HG02588 (cell line): ENCODE measurements around the gene NPHP4.

Experiments used
- ATAC-seq: cut with Tn5 transposase; IDR thresholded peaks from one replicate; pipeline ENCODE4 v1.9.1; 2021; ENCODE audit warnings: mild to moderate bottlenecking, moderate library complexity; ENCODE audit not compliant: unreplicated experiment

Gene NPHP4

GRCh38 chr1:5883129-5884048, 108.8 kb downstream of the NPHP4 start:
- ATAC-seq: no peak

GRCh38 chr1:5882367-5883128, 109.7 kb downstream of the NPHP4 start:
- ATAC-seq: no peak

GRCh38 chr1:5881526-5882222, 110.6 kb downstream of the NPHP4 start:
- no peak for ATAC-seq

GRCh38 chr1:5880630-5881405, 111.4 kb downstream of the NPHP4 start:
- ATAC-seq: no peak

GRCh38 chr1:5879421-5879820, 112.8 kb downstream of the NPHP4 start:
- no peak for ATAC-seq

GRCh38 chr1:5878971-5879370, 113.3 kb downstream of the NPHP4 start:
- no peak for ATAC-seq

- ATAC-seq: no peak
These were observed 114.3 kb downstream of the NPHP4 start for GRCh38 chr1:5877683-5878530.

GRCh38 chr1:5877001-5877400, 115.2 kb downstream of the NPHP4 start:
- no peak for ATAC-seq

GRCh38 chr1:5876094-5876650, 116.1 kb downstream of the NPHP4 start:
- ATAC-seq: no peak

GRCh38 chr1:5875345-5875910, 116.8 kb downstream of the NPHP4 start:
- ATAC-seq: no peak

- no peak for ATAC-seq
These were observed 117.7 kb downstream of the NPHP4 start for GRCh38 chr1:5874416-5875110.

- no peak for ATAC-seq
These were observed 118.7 kb downstream of the NPHP4 start for GRCh38 chr1:5873556-5873955.

GRCh38 chr1:5872886-5873285, 119.3 kb downstream of the NPHP4 start:
- ATAC-seq: no peak

GRCh38 chr1:5868931-5869500, 123.2 kb downstream of the NPHP4 start:
- ATAC-seq: no peak

- no peak for ATAC-seq
These were observed 126.5 kb downstream of the NPHP4 start for GRCh38 chr1:5865774-5866173.

GRCh38 chr1:5865056-5865455, 127.2 kb downstream of the NPHP4 start:
- ATAC-seq: no peak

- no peak for ATAC-seq
These were observed 128.0 kb downstream of the NPHP4 start for GRCh38 chr1:5864256-5864655.

- no peak for ATAC-seq
These were observed 129.0 kb downstream of the NPHP4 start for GRCh38 chr1:5863238-5863637.
